ENCODE results near the gene COX19.

GRCh38 chr7:919114-919442, 56.3 kb downstream of the COX19 start:
- TF ChIP-seq, protein P1, sequence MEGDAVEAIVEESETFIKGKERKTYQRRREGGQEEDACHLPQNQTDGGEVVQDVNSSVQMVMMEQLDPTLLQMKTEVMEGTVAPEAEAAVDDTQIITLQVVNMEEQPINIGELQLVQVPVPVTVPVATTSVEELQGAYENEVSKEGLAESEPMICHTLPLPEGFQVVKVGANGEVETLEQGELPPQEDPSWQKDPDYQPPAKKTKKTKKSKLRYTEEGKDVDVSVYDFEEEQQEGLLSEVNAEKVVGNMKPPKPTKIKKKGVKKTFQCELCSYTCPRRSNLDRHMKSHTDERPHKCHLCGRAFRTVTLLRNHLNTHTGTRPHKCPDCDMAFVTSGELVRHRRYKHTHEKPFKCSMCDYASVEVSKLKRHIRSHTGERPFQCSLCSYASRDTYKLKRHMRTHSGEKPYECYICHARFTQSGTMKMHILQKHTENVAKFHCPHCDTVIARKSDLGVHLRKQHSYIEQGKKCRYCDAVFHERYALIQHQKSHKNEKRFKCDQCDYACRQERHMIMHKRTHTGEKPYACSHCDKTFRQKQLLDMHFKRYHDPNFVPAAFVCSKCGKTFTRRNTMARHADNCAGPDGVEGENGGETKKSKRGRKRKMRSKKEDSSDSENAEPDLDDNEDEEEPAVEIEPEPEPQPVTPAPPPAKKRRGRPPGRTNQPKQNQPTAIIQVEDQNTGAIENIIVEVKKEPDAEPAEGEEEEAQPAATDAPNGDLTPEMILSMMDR (IDR thresholded peaks at IDR 0.05 in 8 of 11, conservative IDR thresholded peaks at IDR 0.05 in 3 of 11) = no peak
- TF ChIP-seq POLR2AphosphoS5 (IDR thresholded peaks at IDR 0.05) = no peak
- TF ChIP-seq POLR2A (IDR thresholded peaks at IDR 0.05) = no peak

Data from spleen (tissue), 7 donors.